H1 (cell line): ENCODE measurements around the gene CADM1.

ENCODE experiments used
- CTCF ChIP-seq, 3 experiments: IDR thresholded peaks; 1 replicate in 2 of 3; 2 replicates in 1 of 3; pipeline versions ENCODE4 v1.5.1 to v1.6.1; 2011; ENCODE audit warnings: low read length in 3 of 3, mild to moderate bottlenecking in 3 of 3, inconsistent platforms in 2 of 3, low read depth in 1 of 3, moderate library complexity in 1 of 3; ENCODE audit not compliant: insufficient read depth in 1 of 3; ENCODE audit errors: control extremely low read depth in 1 of 3
- GTF2F1 ChIP-seq: IDR thresholded peaks from 2 replicates; pipeline ENCODE4 v1.6.1; 2012; ENCODE audit warnings: low read depth, low read length, improper control_type of control experiment, borderline replicate concordance
- NRF1 ChIP-seq: IDR thresholded peaks from 2 replicates; pipeline ENCODE4 v1.6.1; 2011; ENCODE audit warnings: mild to moderate bottlenecking, low read depth, low read length, improper control_type of control experiment

- no peak for TF ChIP-seq CTCF (IDR thresholded peaks at IDR 0.05; ENCODE audit: control extremely low read depth in 1 of 3, insufficient read depth in 1 of 3, low read depth in 1 of 3, low read length in 3 of 3)
- TF ChIP-seq NRF1: no peak
- TF ChIP-seq GTF2F1: no peak
Observed at GRCh38 chr11:115333121-115333520, 171.1 kb downstream of the CADM1 start.
